22Rv1 (cell line): Measurements from ENCODE around the gene UBE2F.

Experiments
- CTCF ChIP-seq: fragments of 450-650 bp; IDR thresholded peaks from 2 replicates; pipeline ENCODE4 v1.5.1; 2017; ENCODE audit warnings: mild to moderate bottlenecking
- ZFX ChIP-seq: fragments of 450-650 bp; IDR thresholded peaks from 2 replicates; pipeline ENCODE4 v1.6.1; 2017; ENCODE audit warnings: antibody characterized with exemption, borderline replicate concordance

- TF ChIP-seq CTCF (no peak), ZFX (no peak)
Observed at GRCh38 chr2:237987268-237987667, 20.5 kb downstream of the UBE2F start.
